ENCODE results near the gene PREX1. TPM values are rescaled to one million over a fixed set of nuclear protein-coding genes. Genes with fewer than 3 reads are reported as not detected.

Gene PREX1
- total RNA-seq, 1 donor from 2014 or later: 2.9 TPM

DNA sequence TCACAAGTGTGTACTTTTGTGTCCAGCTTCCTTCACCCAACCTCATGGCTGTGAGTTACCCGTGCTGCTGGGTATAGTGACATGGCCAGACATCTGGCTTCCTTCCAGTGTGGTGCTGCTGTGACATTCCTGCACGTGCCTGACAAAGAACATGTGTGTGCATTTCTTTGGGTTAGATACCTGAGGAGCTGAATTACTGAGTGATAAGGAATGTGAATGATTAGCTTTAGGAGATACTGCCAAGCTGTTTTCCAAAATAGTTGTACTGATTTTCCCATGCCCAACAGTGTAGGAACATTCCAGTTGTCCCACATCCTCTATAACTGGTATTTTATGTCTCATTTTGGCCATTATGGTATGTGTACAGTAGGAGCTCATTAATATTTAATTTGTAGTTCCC lies 132.5 kb downstream of the PREX1 start:
- H3K9me3 Mint-ChIP-seq (ENCODE audit: low read depth): no peaks in the 10 kb centered on the region

GRCh38 chr20:48694381-48694865 lies 133.4 kb downstream of the PREX1 start:
- Mint-ChIP-seq H3K27ac (no peak overlapping the region), H3K4me1 (ENCODE audit: low read depth) (peaks cover 5% of the 10 kb centered on the region)

More for the DNA sequence above, 132.5 kb downstream of the PREX1 start:
- Mint-ChIP-seq H3K4me1 (ENCODE audit: low read depth) (peaks cover 5% of the 10 kb centered on the region), H3K36me3 (ENCODE audit: insufficient read depth) (no peaks in the 10 kb centered on the region), H3K27me3 (no peaks in the 10 kb centered on the region), H3K4me3 (ENCODE audit: low read depth) (no peak overlapping the region), H3K27ac (peak overlapping the region; percentile 70)
- no peak for DNase-seq (ENCODE audit: low spot score, unreplicated experiment)
- TF ChIP-seq, protein P1, sequence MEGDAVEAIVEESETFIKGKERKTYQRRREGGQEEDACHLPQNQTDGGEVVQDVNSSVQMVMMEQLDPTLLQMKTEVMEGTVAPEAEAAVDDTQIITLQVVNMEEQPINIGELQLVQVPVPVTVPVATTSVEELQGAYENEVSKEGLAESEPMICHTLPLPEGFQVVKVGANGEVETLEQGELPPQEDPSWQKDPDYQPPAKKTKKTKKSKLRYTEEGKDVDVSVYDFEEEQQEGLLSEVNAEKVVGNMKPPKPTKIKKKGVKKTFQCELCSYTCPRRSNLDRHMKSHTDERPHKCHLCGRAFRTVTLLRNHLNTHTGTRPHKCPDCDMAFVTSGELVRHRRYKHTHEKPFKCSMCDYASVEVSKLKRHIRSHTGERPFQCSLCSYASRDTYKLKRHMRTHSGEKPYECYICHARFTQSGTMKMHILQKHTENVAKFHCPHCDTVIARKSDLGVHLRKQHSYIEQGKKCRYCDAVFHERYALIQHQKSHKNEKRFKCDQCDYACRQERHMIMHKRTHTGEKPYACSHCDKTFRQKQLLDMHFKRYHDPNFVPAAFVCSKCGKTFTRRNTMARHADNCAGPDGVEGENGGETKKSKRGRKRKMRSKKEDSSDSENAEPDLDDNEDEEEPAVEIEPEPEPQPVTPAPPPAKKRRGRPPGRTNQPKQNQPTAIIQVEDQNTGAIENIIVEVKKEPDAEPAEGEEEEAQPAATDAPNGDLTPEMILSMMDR (IDR thresholded peaks at IDR 0.05; ENCODE audit: unreplicated experiment): no peak

GRCh38 chr20:48691523-48691922 lies 136.3 kb downstream of the PREX1 start:
- no peaks in the 10 kb centered on the region for H3K36me3 Mint-ChIP-seq (ENCODE audit: insufficient read depth)

More at GRCh38 chr20:48694381-48694865, 133.4 kb downstream of the PREX1 start:
- no peak for DNase-seq (ENCODE audit: low spot score, unreplicated experiment)
- TF ChIP-seq, protein P1 (IDR thresholded peaks at IDR 0.05; ENCODE audit: unreplicated experiment): no peak
- no peak overlapping the region for H3K4me3 Mint-ChIP-seq (ENCODE audit: low read depth)
- H3K36me3 Mint-ChIP-seq (ENCODE audit: insufficient read depth): no peaks in the 10 kb centered on the region
- no peaks in the 10 kb centered on the region for H3K9me3 Mint-ChIP-seq (ENCODE audit: low read depth)
- H3K27me3 Mint-ChIP-seq: no peaks in the 10 kb centered on the region

GRCh38 chr20:48690888-48691287 lies 136.9 kb downstream of the PREX1 start:
- Mint-ChIP-seq H3K27ac (no peak overlapping the region), H3K36me3 (ENCODE audit: insufficient read depth) (no peaks in the 10 kb centered on the region), H3K4me1 (ENCODE audit: low read depth) (peaks cover 5% of the 10 kb centered on the region), H3K4me3 (ENCODE audit: low read depth) (no peak overlapping the region), H3K27me3 (peaks cover 6% of the 10 kb centered on the region), H3K9me3 (ENCODE audit: low read depth) (no peaks in the 10 kb centered on the region)
- DNase-seq (ENCODE audit: low spot score, unreplicated experiment): no peak
- TF ChIP-seq, protein P1 (IDR thresholded peaks at IDR 0.05; ENCODE audit: unreplicated experiment): no peak

More at GRCh38 chr20:48691523-48691922, 136.3 kb downstream of the PREX1 start:
- no peaks in the 10 kb centered on the region for H3K9me3 Mint-ChIP-seq (ENCODE audit: low read depth)
- H3K27me3 Mint-ChIP-seq: peaks cover 6% of the 10 kb centered on the region
- TF ChIP-seq, protein P1 (IDR thresholded peaks at IDR 0.05; ENCODE audit: unreplicated experiment): no peak
- H3K4me1 Mint-ChIP-seq (ENCODE audit: low read depth): peaks cover 5% of the 10 kb centered on the region
- H3K27ac Mint-ChIP-seq: no peak overlapping the region
- DNase-seq (ENCODE audit: low spot score, unreplicated experiment): no peak
- H3K4me3 Mint-ChIP-seq (ENCODE audit: low read depth): no peak overlapping the region

GRCh38 chr20:48689874-48690571 lies 137.8 kb downstream of the PREX1 start:
- Mint-ChIP-seq H3K9me3 (ENCODE audit: low read depth) (no peaks in the 10 kb centered on the region), H3K36me3 (ENCODE audit: insufficient read depth) (no peaks in the 10 kb centered on the region), H3K4me3 (ENCODE audit: low read depth) (no peak overlapping the region), H3K27me3 (peaks cover 7% of the 10 kb centered on the region), H3K4me1 (ENCODE audit: low read depth) (peaks cover 3% of the 10 kb centered on the region), H3K27ac (no peak overlapping the region)
- TF ChIP-seq, protein P1 (IDR thresholded peaks at IDR 0.05; ENCODE audit: unreplicated experiment): no peak
- no peak for DNase-seq (ENCODE audit: low spot score, unreplicated experiment)

Data from progenitor cell of endocrine pancreas (in vitro differentiated cells).